HepG2 (cell line): ENCODE results near the gene STMN3. TPM values are rescaled to one million over a fixed set of nuclear protein-coding genes. Genes with fewer than 3 reads are reported as not detected.

Experiments used
- ARID2 ChIP-seq: sonication (generic); formaldehyde crosslinking; IDR thresholded peaks from 2 replicates; pipeline ENCODE4 v1.8.1; 2022; ENCODE audit warnings: mild to moderate bottlenecking, missing genetic modification reagents, borderline replicate concordance
- CBFB ChIP-seq: sonication (generic); formaldehyde crosslinking; IDR thresholded peaks from 2 replicates; pipeline ENCODE4 v1.4.0; 2020; ENCODE audit warnings: missing genetic modification reagents
- MBNL3 ChIP-seq: fragments of 250-450 bp; sonication (Bioruptor Pico); conservative IDR thresholded peaks from 2 replicates; pipeline ENCODE4 v1.8.0; 2022; ENCODE audit warnings: mild to moderate bottlenecking, inconsistent platforms
- NFATC3 ChIP-seq: sonication (generic); formaldehyde crosslinking; IDR thresholded peaks from 2 replicates; pipeline ENCODE4 v1.5.1; 2020; ENCODE audit warnings: mild to moderate bottlenecking, missing genetic modification reagents
- ZBTB3 ChIP-seq: sonication (generic); formaldehyde crosslinking; IDR thresholded peaks from 2 replicates; pipeline ENCODE4 v1.4.0; 2020; ENCODE audit warnings: low read depth, mild to moderate bottlenecking, moderate library complexity, missing genetic modification reagents, borderline replicate concordance
- ZNF598 ChIP-seq: sonication (generic); formaldehyde crosslinking; IDR thresholded peaks from 2 replicates; pipeline ENCODE4 v1.5.1; 2020; ENCODE audit warnings: mild to moderate bottlenecking, missing genetic modification reagents, borderline replicate concordance
- ZNF670 ChIP-seq: sonication (generic); formaldehyde crosslinking; IDR thresholded peaks from 2 replicates; pipeline ENCODE4 v1.8.0; 2022; ENCODE audit warnings: mild to moderate bottlenecking, missing genetic modification reagents, borderline replicate concordance
- polyA plus RNA-seq, 8 experiments: library from polyadenylated mRNA; depleted of rRNA in 3 of 8; stranded (reverse) in 7 of 8; unstranded in 1 of 8; fragments of >200 nt; fragmentation: Illumina TruSeq in 4 of 8; extraction: Trizol in 4 of 8; gene quantifications; 2 replicates each; pipeline versions ENCODE4 v1.2.1 to v1.2.3, GENCODE V29; 2011 to 2016; ENCODE audit warnings: low read depth in 4 of 8, missing spikeins in 1 of 8, mixed read lengths in 1 of 8; ENCODE audit not compliant: insufficient read depth in 1 of 8
- total RNA-seq, 5 experiments: library from RNA; depleted of rRNA; stranded (reverse); fragments of >200 nt; fragmentation: Illumina TruSeq; extraction: Trizol; gene quantifications; 2 replicates each; pipeline ENCODE4 v1.2.3, GENCODE V29; 2016; ENCODE audit warnings: low read depth in 1 of 5
- TF ChIP-seq, protein P1 (sequence below): sonication (generic); formaldehyde crosslinking; IDR thresholded peaks from 2 replicates; pipeline ENCODE4 v1.4.0; 2020; ENCODE audit warnings: missing genetic modification reagents, borderline replicate concordance
- TF ChIP-seq, protein P2 (sequence below): sonication (generic); formaldehyde crosslinking; IDR thresholded peaks from 2 replicates; pipeline ENCODE4 v1.9.0; 2021; ENCODE audit warnings: missing genetic modification reagents, mild to moderate bottlenecking, borderline replicate concordance
- TF ChIP-seq, protein P3 (sequence below): sonication (generic); formaldehyde crosslinking; IDR thresholded peaks from 2 replicates; pipeline ENCODE4 v1.8.0; 2022; ENCODE audit warnings: missing genetic modification reagents, mild to moderate bottlenecking, moderate library complexity, borderline replicate concordance
- TF ChIP-seq, protein P4 (sequence below): sonication (generic); formaldehyde crosslinking; IDR thresholded peaks from 2 replicates; pipeline ENCODE4 v1.9.0; 2021; ENCODE audit warnings: missing genetic modification reagents, borderline replicate concordance
- TF ChIP-seq, protein P5 (sequence below): sonication (generic); formaldehyde crosslinking; IDR thresholded peaks from 2 replicates; pipeline ENCODE4 v1.5.0; 2020; ENCODE audit warnings: missing genetic modification reagents
- TF ChIP-seq, protein P6 (sequence below): conservative IDR thresholded peaks from 2 replicates; pipeline ENCODE4 v1.6.1; 2018; ENCODE audit warnings: missing genetic modification reagents

STMN3 gene
- total and polyA plus RNA-seq, 2 of the 13 experiments (the other 11 are each of a cell fraction or from before 2014, with no cell fraction given), result 21.0 to 48.3 TPM

DNA sequence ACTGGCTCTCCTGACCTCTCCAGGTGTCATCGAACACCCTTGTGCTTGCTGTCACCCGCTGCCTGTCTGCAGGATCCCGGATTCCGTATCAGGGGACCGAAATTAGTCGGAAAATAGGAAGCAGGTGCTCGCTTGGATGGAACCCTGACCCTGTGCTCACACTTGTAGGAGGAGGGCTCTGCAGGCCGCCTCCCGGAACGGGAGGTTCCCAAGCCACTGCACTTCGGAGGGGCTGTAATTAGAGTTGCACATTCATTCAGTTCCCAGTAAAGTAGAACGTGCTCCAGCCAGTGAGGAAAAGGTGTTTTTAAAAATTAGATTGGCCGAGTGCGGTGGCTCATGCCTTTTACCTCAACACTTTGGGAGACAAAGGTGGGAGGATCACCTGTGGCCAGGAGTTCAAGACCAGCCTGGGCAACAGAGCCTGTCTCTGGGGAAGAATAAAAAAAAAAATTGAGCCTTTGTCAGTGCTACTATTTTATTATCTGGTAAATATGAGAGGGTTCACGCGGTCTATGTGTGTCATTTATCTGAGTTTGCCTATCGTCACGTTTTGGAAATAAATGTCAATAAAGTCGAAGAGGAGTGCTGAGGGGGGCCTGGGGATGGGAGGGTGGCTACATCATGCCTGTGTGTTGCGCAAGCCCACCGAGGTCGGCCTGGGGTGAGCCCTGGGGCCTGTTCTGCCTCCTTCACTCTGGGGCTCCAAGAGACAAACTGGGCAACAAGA lies 24.8 kb downstream of the STMN3 start (continued):
- TF ChIP-seq, protein P1, sequence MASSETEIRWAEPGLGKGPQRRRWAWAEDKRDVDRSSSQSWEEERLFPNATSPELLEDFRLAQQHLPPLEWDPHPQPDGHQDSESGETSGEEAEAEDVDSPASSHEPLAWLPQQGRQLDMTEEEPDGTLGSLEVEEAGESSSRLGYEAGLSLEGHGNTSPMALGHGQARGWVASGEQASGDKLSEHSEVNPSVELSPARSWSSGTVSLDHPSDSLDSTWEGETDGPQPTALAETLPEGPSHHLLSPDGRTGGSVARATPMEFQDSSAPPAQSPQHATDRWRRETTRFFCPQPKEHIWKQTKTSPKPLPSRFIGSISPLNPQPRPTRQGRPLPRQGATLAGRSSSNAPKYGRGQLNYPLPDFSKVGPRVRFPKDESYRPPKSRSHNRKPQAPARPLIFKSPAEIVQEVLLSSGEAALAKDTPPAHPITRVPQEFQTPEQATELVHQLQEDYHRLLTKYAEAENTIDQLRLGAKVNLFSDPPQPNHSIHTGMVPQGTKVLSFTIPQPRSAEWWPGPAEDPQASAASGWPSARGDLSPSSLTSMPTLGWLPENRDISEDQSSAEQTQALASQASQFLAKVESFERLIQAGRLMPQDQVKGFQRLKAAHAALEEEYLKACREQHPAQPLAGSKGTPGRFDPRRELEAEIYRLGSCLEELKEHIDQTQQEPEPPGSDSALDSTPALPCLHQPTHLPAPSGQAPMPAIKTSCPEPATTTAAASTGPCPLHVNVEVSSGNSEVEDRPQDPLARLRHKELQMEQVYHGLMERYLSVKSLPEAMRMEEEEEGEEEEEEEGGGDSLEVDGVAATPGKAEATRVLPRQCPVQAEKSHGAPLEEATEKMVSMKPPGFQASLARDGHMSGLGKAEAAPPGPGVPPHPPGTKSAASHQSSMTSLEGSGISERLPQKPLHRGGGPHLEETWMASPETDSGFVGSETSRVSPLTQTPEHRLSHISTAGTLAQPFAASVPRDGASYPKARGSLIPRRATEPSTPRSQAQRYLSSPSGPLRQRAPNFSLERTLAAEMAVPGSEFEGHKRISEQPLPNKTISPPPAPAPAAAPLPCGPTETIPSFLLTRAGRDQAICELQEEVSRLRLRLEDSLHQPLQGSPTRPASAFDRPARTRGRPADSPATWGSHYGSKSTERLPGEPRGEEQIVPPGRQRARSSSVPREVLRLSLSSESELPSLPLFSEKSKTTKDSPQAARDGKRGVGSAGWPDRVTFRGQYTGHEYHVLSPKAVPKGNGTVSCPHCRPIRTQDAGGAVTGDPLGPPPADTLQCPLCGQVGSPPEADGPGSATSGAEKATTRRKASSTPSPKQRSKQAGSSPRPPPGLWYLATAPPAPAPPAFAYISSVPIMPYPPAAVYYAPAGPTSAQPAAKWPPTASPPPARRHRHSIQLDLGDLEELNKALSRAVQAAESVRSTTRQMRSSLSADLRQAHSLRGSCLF, result peak; percentile 55; the same call in 1 of the 2 replicates
- TF ChIP-seq ZBTB3 (CRISPR knock-in tag) (0 out of 2 replicates have a peak, but pooled peaks have one; percentile 48), MBNL3 (no peak), ARID2 (CRISPR knock-in tag) (peak; percentile 90), ZNF670 (peak; percentile 98), CBFB (CRISPR knock-in tag) (peak; percentile 81), NFATC3 (CRISPR knock-in tag) (0 out of 2 replicates have a peak, but pooled peaks have one; percentile 89), ZNF598 (CRISPR knock-in tag) (peak; percentile 78; the same call in 1 of the 2 replicates)
- TF ChIP-seq, protein P2, sequence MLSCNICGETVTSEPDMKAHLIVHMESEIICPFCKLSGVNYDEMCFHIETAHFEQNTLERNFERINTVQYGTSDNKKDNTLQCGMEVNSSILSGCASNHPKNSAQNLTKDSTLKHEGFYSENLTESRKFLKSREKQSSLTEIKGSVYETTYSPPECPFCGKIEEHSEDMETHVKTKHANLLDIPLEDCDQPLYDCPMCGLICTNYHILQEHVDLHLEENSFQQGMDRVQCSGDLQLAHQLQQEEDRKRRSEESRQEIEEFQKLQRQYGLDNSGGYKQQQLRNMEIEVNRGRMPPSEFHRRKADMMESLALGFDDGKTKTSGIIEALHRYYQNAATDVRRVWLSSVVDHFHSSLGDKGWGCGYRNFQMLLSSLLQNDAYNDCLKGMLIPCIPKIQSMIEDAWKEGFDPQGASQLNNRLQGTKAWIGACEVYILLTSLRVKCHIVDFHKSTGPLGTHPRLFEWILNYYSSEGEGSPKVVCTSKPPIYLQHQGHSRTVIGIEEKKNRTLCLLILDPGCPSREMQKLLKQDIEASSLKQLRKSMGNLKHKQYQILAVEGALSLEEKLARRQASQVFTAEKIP (CRISPR knock-in tag), result no peak
- TF ChIP-seq, protein P3, sequence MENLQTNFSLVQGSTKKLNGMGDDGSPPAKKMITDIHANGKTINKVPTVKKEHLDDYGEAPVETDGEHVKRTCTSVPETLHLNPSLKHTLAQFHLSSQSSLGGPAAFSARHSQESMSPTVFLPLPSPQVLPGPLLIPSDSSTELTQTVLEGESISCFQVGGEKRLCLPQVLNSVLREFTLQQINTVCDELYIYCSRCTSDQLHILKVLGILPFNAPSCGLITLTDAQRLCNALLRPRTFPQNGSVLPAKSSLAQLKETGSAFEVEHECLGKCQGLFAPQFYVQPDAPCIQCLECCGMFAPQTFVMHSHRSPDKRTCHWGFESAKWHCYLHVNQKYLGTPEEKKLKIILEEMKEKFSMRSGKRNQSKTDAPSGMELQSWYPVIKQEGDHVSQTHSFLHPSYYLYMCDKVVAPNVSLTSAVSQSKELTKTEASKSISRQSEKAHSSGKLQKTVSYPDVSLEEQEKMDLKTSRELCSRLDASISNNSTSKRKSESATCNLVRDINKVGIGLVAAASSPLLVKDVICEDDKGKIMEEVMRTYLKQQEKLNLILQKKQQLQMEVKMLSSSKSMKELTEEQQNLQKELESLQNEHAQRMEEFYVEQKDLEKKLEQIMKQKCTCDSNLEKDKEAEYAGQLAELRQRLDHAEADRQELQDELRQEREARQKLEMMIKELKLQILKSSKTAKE (CRISPR knock-in tag), result peak; percentile 14; the same call in 1 of the 2 replicates
- TF ChIP-seq, protein P4, sequence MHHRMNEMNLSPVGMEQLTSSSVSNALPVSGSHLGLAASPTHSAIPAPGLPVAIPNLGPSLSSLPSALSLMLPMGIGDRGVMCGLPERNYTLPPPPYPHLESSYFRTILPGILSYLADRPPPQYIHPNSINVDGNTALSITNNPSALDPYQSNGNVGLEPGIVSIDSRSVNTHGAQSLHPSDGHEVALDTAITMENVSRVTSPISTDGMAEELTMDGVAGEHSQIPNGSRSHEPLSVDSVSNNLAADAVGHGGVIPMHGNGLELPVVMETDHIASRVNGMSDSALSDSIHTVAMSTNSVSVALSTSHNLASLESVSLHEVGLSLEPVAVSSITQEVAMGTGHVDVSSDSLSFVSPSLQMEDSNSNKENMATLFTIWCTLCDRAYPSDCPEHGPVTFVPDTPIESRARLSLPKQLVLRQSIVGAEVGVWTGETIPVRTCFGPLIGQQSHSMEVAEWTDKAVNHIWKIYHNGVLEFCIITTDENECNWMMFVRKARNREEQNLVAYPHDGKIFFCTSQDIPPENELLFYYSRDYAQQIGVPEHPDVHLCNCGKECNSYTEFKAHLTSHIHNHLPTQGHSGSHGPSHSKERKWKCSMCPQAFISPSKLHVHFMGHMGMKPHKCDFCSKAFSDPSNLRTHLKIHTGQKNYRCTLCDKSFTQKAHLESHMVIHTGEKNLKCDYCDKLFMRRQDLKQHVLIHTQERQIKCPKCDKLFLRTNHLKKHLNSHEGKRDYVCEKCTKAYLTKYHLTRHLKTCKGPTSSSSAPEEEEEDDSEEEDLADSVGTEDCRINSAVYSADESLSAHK (CRISPR knock-in tag), result no peak; the same call in 1 of the 2 replicates
- TF ChIP-seq, protein P5, sequence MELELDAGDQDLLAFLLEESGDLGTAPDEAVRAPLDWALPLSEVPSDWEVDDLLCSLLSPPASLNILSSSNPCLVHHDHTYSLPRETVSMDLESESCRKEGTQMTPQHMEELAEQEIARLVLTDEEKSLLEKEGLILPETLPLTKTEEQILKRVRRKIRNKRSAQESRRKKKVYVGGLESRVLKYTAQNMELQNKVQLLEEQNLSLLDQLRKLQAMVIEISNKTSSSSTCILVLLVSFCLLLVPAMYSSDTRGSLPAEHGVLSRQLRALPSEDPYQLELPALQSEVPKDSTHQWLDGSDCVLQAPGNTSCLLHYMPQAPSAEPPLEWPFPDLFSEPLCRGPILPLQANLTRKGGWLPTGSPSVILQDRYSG (CRISPR knock-in tag), result no peak; the same call in 1 of the 2 replicates
- TF ChIP-seq, protein P6, sequence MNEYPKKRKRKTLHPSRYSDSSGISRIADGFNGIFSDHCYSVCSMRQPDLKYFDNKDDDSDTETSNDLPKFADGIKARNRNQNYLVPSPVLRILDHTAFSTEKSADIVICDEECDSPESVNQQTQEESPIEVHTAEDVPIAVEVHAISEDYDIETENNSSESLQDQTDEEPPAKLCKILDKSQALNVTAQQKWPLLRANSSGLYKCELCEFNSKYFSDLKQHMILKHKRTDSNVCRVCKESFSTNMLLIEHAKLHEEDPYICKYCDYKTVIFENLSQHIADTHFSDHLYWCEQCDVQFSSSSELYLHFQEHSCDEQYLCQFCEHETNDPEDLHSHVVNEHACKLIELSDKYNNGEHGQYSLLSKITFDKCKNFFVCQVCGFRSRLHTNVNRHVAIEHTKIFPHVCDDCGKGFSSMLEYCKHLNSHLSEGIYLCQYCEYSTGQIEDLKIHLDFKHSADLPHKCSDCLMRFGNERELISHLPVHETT (CRISPR knock-in tag), result peak; percentile 97
